HepG2 (cell line): ENCODE results near the gene MAML1. TPM values are rescaled to one million over a fixed set of nuclear protein-coding genes. Genes with fewer than 3 reads are reported as not detected.
A peak's percentile ranks its signal among the peaks of the same experiment; 100 is the strongest.

Experiments used
- ATAC-seq: fragments of 200-7000 bp; cut with Tn5 transposase; 3 replicates; pipeline ENCODE4 v1.9.1; 2020; ENCODE audit warnings: mild to moderate bottlenecking, moderate library complexity
- BruUV-seq: library from RNA; stranded (reverse); fragments of 400-500 nt; replicated peaks from 2 replicates; lab custom pipeline; 2021; lab: Mats Ljungman, UMichigan
- CTCF ChIA-PET: fragments of 300-600 bp; formaldehyde crosslinking; extraction: SDS; loops from one replicate; lab custom pipeline; 2021; ENCODE audit warnings: low total read pairs, inconsistent platforms, low intra/inter-chr PET ratio; lab: Yijun Ruan, JAX
- POLR2A ChIA-PET: fragments of 350-600 bp; sonication (Branson Sonifier 250); formaldehyde crosslinking; loops from one replicate; lab custom pipeline; 2020; ENCODE audit warnings: antibody characterized with exemption, inconsistent platforms; lab: Yijun Ruan, JAX
- DNase-seq: peaks from one replicate; pipeline ENCODE4 v3.0.0-alpha.2; 2015; ENCODE audit warnings: low spot score
- FAIRE-seq: peaks from 3 replicates; lab custom pipeline; 2011; peaks lifted over from hg19 to GRCh38; lab: Jason Lieb, UNC
- H2AFZ ChIP-seq: one replicate; pipeline ENCODE4 v1.6.1; 2011; ENCODE audit warnings: low read length, inconsistent platforms
- H3K27ac ChIP-seq: fragments of 300-600 bp; 3 replicates; pipeline ENCODE4 v1.8.0; 2011; ENCODE audit warnings: mixed run types, mild to moderate bottlenecking, mixed read lengths, low read length, inconsistent platforms; ENCODE audit not compliant: insufficient read depth; ENCODE audit errors: extremely low read length
- H3K27me3 ChIP-seq, 2 experiments: fragments of 200-600 bp in 1 of 2; 2 replicates in 1 of 2; 3 replicates in 1 of 2; pipeline versions ENCODE4 v1.6.0 to v1.8.0; 2011; ENCODE audit warnings: low read length in 2 of 2, mild to moderate bottlenecking in 2 of 2, moderate library complexity in 2 of 2, inconsistent platforms in 1 of 2; ENCODE audit not compliant: insufficient read depth in 2 of 2, control insufficient read depth in 1 of 2
- H3K36me3 ChIP-seq, 2 experiments: fragments of 200-600 bp in 1 of 2; replicated peaks in 1 of 2; 2 replicates in 1 of 2; 3 replicates in 1 of 2; pipeline versions ENCODE4 v1.5.1 to v1.8.0; 2011; ENCODE audit warnings: low read length in 2 of 2, inconsistent platforms in 1 of 2; ENCODE audit not compliant: insufficient read depth in 2 of 2, control insufficient read depth in 1 of 2
- H3K4me1 ChIP-seq: 2 replicates; pipeline ENCODE4 v1.5.1; 2012; ENCODE audit warnings: low read length, inconsistent platforms; ENCODE audit not compliant: insufficient read depth
- H3K4me2 ChIP-seq: 2 replicates; pipeline ENCODE4 v1.6.0; 2011; ENCODE audit warnings: low read depth, low read length, inconsistent platforms
- H3K4me3 ChIP-seq, 3 experiments: fragments of 200-600 bp in 1 of 3; sonication (generic), shearing (Covaris generic) in 1 of 3; replicated peaks in 1 of 3; 2 replicates each; pipeline ENCODE4 v1.5.1; 2011 to 2016; ENCODE audit warnings: low read length in 3 of 3, inconsistent platforms in 2 of 3, low read depth in 2 of 3, mild to moderate bottlenecking in 2 of 3, control low read depth in 1 of 3, mixed read lengths in 1 of 3; ENCODE audit not compliant: insufficient read depth in 1 of 3
- H3K79me2 ChIP-seq: one replicate; pipeline ENCODE4 v1.6.1; 2011; ENCODE audit warnings: low read length, inconsistent platforms; ENCODE audit not compliant: insufficient read depth
- H3K9ac ChIP-seq: 2 replicates; pipeline ENCODE4 v1.6.0; 2011; ENCODE audit warnings: mild to moderate bottlenecking, low read depth, low read length, inconsistent platforms; ENCODE audit not compliant: insufficient read depth
- H3K9me3 ChIP-seq: 2 replicates; pipeline ENCODE4 v1.5.1; 2012; ENCODE audit warnings: mild to moderate bottlenecking, low read length
- H4K20me1 ChIP-seq: 2 replicates; pipeline ENCODE4 v1.6.0; 2011; ENCODE audit warnings: inconsistent platforms, mild to moderate bottlenecking, low read length, moderate library complexity; ENCODE audit not compliant: insufficient read depth
- FOXA1 ChIP-seq, 2 experiments: fragments of 450-650 bp in 1 of 2; sonication (generic) in 1 of 2; formaldehyde crosslinking in 1 of 2; IDR thresholded peaks; 2 replicates each; pipeline versions ENCODE4 v1.4.0 to v1.6.1; 2016 to 2020; ENCODE audit warnings: missing genetic modification reagents in 1 of 2
- HMG20B ChIP-seq: conservative IDR thresholded peaks from 2 replicates; pipeline ENCODE4 v1.6.1; 2016; ENCODE audit warnings: missing genetic modification reagents, missing compliant biosample characterization
- KDM1A ChIP-seq: IDR thresholded peaks from 2 replicates; pipeline ENCODE4 v1.6.1; 2016; ENCODE audit warnings: missing compliant biosample characterization
- MED1 ChIP-seq: sonication (generic); formaldehyde crosslinking; IDR thresholded peaks from 2 replicates; pipeline ENCODE4 v1.4.0; 2020; ENCODE audit warnings: missing genetic modification reagents
- ZKSCAN1 ChIP-seq: fragments of 150-350 bp; IDR thresholded peaks from 2 replicates; pipeline ENCODE4 v1.6.1; 2014; ENCODE audit warnings: low read length
- ZNF317 ChIP-seq: sonication (generic); formaldehyde crosslinking; IDR thresholded peaks from 2 replicates; pipeline ENCODE4 v1.5.0; 2020; ENCODE audit warnings: mild to moderate bottlenecking, missing genetic modification reagents
- ZNF615 ChIP-seq: sonication (generic); formaldehyde crosslinking; IDR thresholded peaks from 2 replicates; pipeline ENCODE4 v1.5.0; 2020; ENCODE audit warnings: mild to moderate bottlenecking, missing genetic modification reagents, borderline replicate concordance
- WGBS: methylation state at CpG from one replicate; pipeline ENCODE4 v1.1.6; 2017; ENCODE audit warnings: low lambda C conversion rate; 5-methylcytosine and 5-hydroxymethylcytosine counted together
- in situ Hi-C: cut with HindIII; loops from 2 replicates; pipeline ENCODE4 v1.10.0; 2017; ENCODE audit warnings: low pct_unique_long_range_greater_than_20kb; ENCODE audit not compliant: extremely low pct_ligation_motif_present
- intact Hi-C: fragments of 100-400 bp; cut with micrococcal nuclease; formaldehyde crosslinking; loops from one replicate; pipeline ENCODE4 v1.10.0; 2022; ENCODE audit not compliant: unreplicated experiment
- polyA plus RNA-seq, 8 experiments: library from polyadenylated mRNA; depleted of rRNA in 3 of 8; stranded (reverse) in 7 of 8; unstranded in 1 of 8; fragments of >200 nt; fragmentation: Illumina TruSeq in 4 of 8; extraction: Trizol in 4 of 8; gene quantifications; 2 replicates each; pipeline versions ENCODE4 v1.2.1 to v1.2.3, GENCODE V29; 2011 to 2016; ENCODE audit warnings: low read depth in 4 of 8, missing spikeins in 1 of 8, mixed read lengths in 1 of 8; ENCODE audit not compliant: insufficient read depth in 1 of 8
- total RNA-seq, 5 experiments: library from RNA; depleted of rRNA; stranded (reverse); fragments of >200 nt; fragmentation: Illumina TruSeq; extraction: Trizol; gene quantifications; 2 replicates each; pipeline ENCODE4 v1.2.3, GENCODE V29; 2016; ENCODE audit warnings: low read depth in 1 of 5
- TF ChIP-seq, protein P1 (sequence below): sonication (generic); formaldehyde crosslinking; IDR thresholded peaks from 2 replicates; pipeline ENCODE4 v1.4.0; 2020; ENCODE audit warnings: mild to moderate bottlenecking, missing genetic modification reagents
- TF ChIP-seq, protein P2 (sequence below): sonication (generic); formaldehyde crosslinking; IDR thresholded peaks from 2 replicates; pipeline ENCODE4 v1.9.0; 2021; ENCODE audit warnings: missing genetic modification reagents, borderline replicate concordance
- TF ChIP-seq, protein P3 (sequence below): sonication (generic); formaldehyde crosslinking; conservative IDR thresholded peaks from 2 replicates; pipeline ENCODE4 v1.8.1; 2023; ENCODE audit warnings: missing genetic modification reagents

The MAML1 gene
- total and polyA plus RNA-seq, 2 of the 13 experiments (the other 11 are each of a cell fraction or from before 2014, with no cell fraction given), result 10.0 to 10.8 TPM

DNA sequence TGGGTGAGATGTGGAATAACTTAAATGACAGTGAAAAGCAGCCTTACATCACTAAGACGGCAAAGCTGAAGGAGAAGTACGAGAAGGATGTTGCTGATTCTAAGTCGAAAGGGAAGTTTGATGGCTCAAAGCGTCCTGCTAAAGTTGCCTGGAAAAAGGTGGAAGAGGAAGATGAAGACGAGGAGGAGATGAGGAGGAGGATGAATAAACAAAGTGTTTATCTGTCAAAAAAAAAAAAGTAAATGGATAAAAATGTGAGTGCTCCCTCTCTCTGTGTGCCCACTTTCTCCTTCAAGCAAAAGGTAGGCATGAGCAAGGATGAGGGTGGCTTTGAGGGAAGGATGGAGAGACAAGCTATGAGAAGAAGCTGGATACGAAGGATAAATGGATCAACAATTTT is 38.1 kb upstream of the MAML1 start (continued):
- TF ChIP-seq MED1 (CRISPR knock-in tag) (no peak), KDM1A (CRISPR knock-in tag) (no peak), ZNF615 (no peak), ZKSCAN1 (no peak), ZNF317 (CRISPR knock-in tag) (no peak)
- TF ChIP-seq, protein P1, sequence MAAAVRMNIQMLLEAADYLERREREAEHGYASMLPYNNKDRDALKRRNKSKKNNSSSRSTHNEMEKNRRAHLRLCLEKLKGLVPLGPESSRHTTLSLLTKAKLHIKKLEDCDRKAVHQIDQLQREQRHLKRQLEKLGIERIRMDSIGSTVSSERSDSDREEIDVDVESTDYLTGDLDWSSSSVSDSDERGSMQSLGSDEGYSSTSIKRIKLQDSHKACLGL (CRISPR knock-in tag), result no peak
- TF ChIP-seq, protein P2, sequence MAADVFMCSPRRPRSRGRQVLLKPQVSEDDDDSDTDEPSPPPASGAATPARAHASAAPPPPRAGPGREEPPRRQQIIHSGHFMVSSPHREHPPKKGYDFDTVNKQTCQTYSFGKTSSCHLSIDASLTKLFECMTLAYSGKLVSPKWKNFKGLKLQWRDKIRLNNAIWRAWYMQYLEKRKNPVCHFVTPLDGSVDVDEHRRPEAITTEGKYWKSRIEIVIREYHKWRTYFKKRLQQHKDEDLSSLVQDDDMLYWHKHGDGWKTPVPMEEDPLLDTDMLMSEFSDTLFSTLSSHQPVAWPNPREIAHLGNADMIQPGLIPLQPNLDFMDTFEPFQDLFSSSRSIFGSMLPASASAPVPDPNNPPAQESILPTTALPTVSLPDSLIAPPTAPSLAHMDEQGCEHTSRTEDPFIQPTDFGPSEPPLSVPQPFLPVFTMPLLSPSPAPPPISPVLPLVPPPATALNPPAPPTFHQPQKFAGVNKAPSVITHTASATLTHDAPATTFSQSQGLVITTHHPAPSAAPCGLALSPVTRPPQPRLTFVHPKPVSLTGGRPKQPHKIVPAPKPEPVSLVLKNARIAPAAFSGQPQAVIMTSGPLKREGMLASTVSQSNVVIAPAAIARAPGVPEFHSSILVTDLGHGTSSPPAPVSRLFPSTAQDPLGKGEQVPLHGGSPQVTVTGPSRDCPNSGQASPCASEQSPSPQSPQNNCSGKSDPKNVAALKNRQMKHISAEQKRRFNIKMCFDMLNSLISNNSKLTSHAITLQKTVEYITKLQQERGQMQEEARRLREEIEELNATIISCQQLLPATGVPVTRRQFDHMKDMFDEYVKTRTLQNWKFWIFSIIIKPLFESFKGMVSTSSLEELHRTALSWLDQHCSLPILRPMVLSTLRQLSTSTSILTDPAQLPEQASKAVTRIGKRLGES, result no peak

DNA sequence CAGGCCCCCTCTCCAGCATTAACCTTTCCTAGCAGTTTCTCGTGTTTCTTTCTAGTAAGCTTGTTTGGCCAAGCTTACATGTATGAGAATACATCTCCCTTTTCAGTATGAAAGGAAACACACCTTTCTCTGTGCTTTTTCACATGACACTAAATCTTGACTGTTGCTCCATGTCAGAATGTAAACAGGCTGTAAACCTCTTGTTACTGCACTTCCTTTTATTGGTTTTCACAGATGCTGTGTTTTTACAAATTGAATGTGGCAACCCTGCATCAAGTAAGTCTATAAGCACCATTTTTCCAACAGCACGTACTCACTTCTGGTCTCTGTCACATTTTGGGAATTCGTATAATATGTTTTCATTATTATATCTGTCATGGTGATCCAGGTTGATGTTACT is 36.0 kb upstream of the MAML1 start:
- no peak overlapping the region for H3K4me3 ChIP-seq
- H3K27me3 ChIP-seq, result no peaks in the 10 kb centered on the region; a peak in 1 of 5 replicates
- 0 out of 2 replicates have a peak overlapping the region, but pooled peaks have one; percentile 93 for H3K9ac ChIP-seq
- H3K27ac ChIP-seq, result no peak overlapping the region
- H3K79me2 ChIP-seq, result peaks cover 33% of the 10 kb centered on the region
- CTCF ChIA-PET, result no interaction called here
- BruUV-seq, result no TSS peak
- H2AFZ ChIP-seq, result no peak overlapping the region
- WGBS, result 89% methylated on average over 3 of the region's 3 CpGs
- DNase-seq (no peak), FAIRE-seq (no peak), ATAC-seq (no peak)
- H4K20me1 ChIP-seq, result peaks cover 18% of the 10 kb centered on the region
- no peaks in the 10 kb centered on the region for H3K9me3 ChIP-seq
- H3K4me2 ChIP-seq, result no peak overlapping the region
- H3K4me1 ChIP-seq, result peaks cover 36% of the 10 kb centered on the region
- intact Hi-C loops, result loop anchor here (5.0 kb wide), 1 partner anchor 74 kb away; the partner anchor contains the start of gene HNRNPH1
- POLR2A ChIA-PET, result interaction anchor here (1.1 to 2.8 kb wide), 3 partner anchors 16 to 73 kb away, joined by 5 to 31 read pairs (median 6); partner anchors contain the start of genes CBY3 and HNRNPH1
- no peak for TF ChIP-seq HMG20B (CRISPR knock-in tag)
- TF ChIP-seq, protein P3, sequence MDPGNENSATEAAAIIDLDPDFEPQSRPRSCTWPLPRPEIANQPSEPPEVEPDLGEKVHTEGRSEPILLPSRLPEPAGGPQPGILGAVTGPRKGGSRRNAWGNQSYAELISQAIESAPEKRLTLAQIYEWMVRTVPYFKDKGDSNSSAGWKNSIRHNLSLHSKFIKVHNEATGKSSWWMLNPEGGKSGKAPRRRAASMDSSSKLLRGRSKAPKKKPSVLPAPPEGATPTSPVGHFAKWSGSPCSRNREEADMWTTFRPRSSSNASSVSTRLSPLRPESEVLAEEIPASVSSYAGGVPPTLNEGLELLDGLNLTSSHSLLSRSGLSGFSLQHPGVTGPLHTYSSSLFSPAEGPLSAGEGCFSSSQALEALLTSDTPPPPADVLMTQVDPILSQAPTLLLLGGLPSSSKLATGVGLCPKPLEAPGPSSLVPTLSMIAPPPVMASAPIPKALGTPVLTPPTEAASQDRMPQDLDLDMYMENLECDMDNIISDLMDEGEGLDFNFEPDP (CRISPR knock-in tag), result 0 out of 2 replicates have a peak, but pooled peaks have one; percentile 65
- TF ChIP-seq FOXA1 (IDR thresholded peaks at IDR 0.05), result no peak
- peak; percentile 36; the same call in 1 of the 2 replicates for TF ChIP-seq FOXA1 (CRISPR knock-in tag; IDR thresholded peaks at IDR 0.05)
- in situ Hi-C loops, result no loop called here
- no peaks in the 10 kb centered on the region for H3K36me3 ChIP-seq
